Measurements from ENCODE around the gene PALS1.
A peak's percentile ranks its signal among the peaks of the same experiment; 100 is the strongest.

- TF ChIP-seq ZNF580 (tag by site-specific recombination; IDR thresholded peaks at IDR 0.05) (no peak), TCF7L2 (IDR thresholded peaks at IDR 0.05; ENCODE audit: borderline replicate concordance, low read depth, low read length) (no peak), CTCF (tag by site-specific recombination; IDR thresholded peaks at IDR 0.05) (no peak), REST (tag by site-specific recombination; IDR thresholded peaks at IDR 0.05) (no peak), ZNF394 (tag by site-specific recombination; IDR thresholded peaks at IDR 0.05; ENCODE audit: borderline replicate concordance) (peak; percentile 35; the same call in 1 of the 2 replicates), KLF7 (tag by site-specific recombination; IDR thresholded peaks at IDR 0.05; ENCODE audit: borderline replicate concordance) (no peak), ZNF292 (tag by site-specific recombination; IDR thresholded peaks at IDR 0.05; ENCODE audit: borderline replicate concordance, low read depth) (no peak)
Observed at GRCh38 chr14:67240168-67240932, 885 bp upstream of the PALS1 start.
